Measurements from ENCODE around the gene HNF4A.

Gene HNF4A

GRCh38 chr20:44396369-44397130 is 41.1 kb downstream of the HNF4A start:
- H3K4me3 ChIP-seq (ENCODE audit: low read length) = no peak overlapping the region
- TF ChIP-seq CTCF (conservative IDR thresholded peaks at IDR 0.05; ENCODE audit: low read depth, low read length) = no peak
- no peak for DNase-seq (ENCODE audit: low read depth)

GRCh38 chr20:44398335-44398734 is 42.8 kb downstream of the HNF4A start:
- no peak for DNase-seq (ENCODE audit: low read depth)
- H3K4me3 ChIP-seq (ENCODE audit: low read length) = no peak overlapping the region
- no peak for TF ChIP-seq CTCF (conservative IDR thresholded peaks at IDR 0.05; ENCODE audit: low read depth, low read length)

GRCh38 chr20:44399446-44399845 is 43.9 kb downstream of the HNF4A start:
- TF ChIP-seq CTCF (conservative IDR thresholded peaks at IDR 0.05; ENCODE audit: low read depth, low read length) = no peak
- no peak for DNase-seq (ENCODE audit: low read depth)
- no peak overlapping the region for H3K4me3 ChIP-seq (ENCODE audit: low read length)

- H3K4me3 ChIP-seq (ENCODE audit: low read length) = no peak overlapping the region
- DNase-seq (ENCODE audit: low read depth) = no peak
- TF ChIP-seq CTCF (conservative IDR thresholded peaks at IDR 0.05; ENCODE audit: low read depth, low read length) = no peak
Measured at GRCh38 chr20:44400671-44400969, 45.1 kb downstream of the HNF4A start.

GRCh38 chr20:44400970-44401769 is 45.7 kb downstream of the HNF4A start:
- TF ChIP-seq CTCF (conservative IDR thresholded peaks at IDR 0.05; ENCODE audit: low read depth, low read length) = no peak
- H3K4me3 ChIP-seq (ENCODE audit: low read length) = no peak overlapping the region
- DNase-seq (ENCODE audit: low read depth) = no peak

- no peak for DNase-seq (ENCODE audit: low read depth)
- no peak for TF ChIP-seq CTCF (conservative IDR thresholded peaks at IDR 0.05; ENCODE audit: low read depth, low read length)
- H3K4me3 ChIP-seq (ENCODE audit: low read length) = no peak overlapping the region
Measured at GRCh38 chr20:44401770-44402390, 46.4 kb downstream of the HNF4A start.
